ENCODE results near the gene LMAN1L.
A peak's percentile ranks its signal among the peaks of the same experiment; 100 is the strongest.

LMAN1L gene

DNA sequence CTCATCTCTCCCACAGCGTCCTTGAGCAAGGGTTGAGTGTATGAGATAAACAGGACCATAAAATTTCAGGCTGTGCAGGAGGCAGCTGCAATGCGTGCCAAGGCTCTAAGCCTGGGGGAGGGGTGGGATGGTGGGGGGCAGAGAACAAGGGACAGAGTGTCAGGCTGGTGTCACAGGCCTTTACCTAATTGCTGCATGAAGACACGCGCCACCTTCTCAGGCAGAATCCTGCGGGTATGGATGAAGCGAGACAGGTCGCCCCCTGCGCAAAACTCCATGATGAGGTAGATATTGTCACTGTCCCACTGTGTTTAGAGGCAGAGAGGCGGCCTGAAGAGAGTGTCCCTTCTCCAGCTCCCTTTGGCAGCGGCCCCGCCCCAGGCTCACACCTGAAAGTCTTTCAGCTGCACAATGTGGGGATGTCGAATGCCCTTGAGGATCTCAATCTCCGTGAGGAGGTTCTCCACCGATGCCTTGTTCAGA, 29.3 kb downstream of the LMAN1L start:
- TF ChIP-seq, protein P1, sequence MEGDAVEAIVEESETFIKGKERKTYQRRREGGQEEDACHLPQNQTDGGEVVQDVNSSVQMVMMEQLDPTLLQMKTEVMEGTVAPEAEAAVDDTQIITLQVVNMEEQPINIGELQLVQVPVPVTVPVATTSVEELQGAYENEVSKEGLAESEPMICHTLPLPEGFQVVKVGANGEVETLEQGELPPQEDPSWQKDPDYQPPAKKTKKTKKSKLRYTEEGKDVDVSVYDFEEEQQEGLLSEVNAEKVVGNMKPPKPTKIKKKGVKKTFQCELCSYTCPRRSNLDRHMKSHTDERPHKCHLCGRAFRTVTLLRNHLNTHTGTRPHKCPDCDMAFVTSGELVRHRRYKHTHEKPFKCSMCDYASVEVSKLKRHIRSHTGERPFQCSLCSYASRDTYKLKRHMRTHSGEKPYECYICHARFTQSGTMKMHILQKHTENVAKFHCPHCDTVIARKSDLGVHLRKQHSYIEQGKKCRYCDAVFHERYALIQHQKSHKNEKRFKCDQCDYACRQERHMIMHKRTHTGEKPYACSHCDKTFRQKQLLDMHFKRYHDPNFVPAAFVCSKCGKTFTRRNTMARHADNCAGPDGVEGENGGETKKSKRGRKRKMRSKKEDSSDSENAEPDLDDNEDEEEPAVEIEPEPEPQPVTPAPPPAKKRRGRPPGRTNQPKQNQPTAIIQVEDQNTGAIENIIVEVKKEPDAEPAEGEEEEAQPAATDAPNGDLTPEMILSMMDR (IDR thresholded peaks at IDR 0.05; ENCODE audit: extremely low read depth, missing control alignments): no peak

DNA sequence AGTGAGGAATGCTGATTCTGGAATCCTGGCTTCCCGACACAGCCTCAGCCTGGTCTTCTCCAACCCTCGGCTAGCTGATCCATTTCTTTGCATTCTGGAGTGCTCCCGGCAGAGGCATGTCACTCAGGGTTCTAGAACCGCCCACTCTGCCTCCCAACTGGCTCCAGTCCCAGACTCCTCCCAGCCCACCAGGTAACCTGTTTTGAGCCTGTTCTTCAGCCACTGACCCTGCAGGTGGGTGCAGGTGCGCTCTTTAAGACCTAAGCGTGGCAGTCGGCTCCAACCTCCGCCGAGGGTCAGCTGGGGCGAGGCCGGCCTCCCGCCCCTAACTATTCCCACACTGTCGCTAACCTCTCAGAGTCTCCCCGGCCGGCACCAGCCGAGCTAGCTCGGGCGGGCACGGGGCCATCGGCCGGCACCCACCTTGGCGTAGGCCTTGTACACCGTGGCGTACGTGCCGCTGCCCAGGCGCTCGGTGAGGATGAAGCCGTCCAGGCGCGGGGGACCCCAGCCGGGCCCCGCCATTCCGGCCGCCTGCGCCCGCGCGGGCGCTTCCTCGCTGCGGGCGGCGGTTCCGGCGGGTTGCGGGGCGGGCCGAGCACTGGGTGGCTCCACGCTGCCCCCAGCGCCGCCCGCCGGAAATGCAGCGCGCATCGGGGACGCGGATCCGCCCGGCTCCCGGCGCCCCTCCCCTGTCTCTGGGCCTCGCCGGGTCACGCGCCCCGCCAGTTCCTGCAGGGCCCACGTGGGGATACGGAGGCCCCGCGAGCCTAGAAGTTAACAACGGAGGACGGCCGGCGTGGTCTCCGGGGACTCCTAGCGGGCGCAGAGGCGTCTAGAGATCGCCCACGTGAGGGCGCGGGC, 30.2 kb downstream of the LMAN1L start, which contains the start of gene ULK3:
ULK3 (minus strand) TSS at position 576 of the 864 bp plus-strand sequence; CDS start at position 525, 51 bp downstream.
- DNase-seq (ENCODE audit: low spot score): peak; percentile 99
- TF ChIP-seq, protein P1 (IDR thresholded peaks at IDR 0.05; ENCODE audit: extremely low read depth, missing control alignments): peak; percentile 84

More for the DNA sequence above, 29.3 kb downstream of the LMAN1L start:
- peak; percentile 12 for DNase-seq (ENCODE audit: low spot score)

DNA sequence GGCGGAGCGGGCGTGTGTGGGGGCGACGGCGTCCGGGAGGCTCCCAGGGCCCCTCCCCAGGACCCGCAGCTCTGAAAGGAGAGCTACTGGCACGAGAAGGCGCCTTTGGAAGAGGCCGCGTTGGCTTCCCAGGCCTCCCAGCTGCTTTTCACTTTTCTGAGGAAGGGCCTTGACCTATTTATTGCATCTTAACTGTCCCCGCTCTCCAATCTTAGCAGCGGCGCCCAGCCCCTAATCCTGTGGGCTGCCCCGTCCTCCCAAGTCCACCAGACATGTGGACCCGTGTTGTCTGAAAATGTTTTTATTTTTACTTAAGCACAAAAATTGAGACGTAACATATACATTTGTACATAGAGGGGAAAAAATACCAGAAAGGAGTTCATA, 30.8 kb downstream of the LMAN1L start:
- DNase-seq (ENCODE audit: low spot score): no peak
- TF ChIP-seq, protein P1 (IDR thresholded peaks at IDR 0.05; ENCODE audit: extremely low read depth, missing control alignments): no peak

DNA sequence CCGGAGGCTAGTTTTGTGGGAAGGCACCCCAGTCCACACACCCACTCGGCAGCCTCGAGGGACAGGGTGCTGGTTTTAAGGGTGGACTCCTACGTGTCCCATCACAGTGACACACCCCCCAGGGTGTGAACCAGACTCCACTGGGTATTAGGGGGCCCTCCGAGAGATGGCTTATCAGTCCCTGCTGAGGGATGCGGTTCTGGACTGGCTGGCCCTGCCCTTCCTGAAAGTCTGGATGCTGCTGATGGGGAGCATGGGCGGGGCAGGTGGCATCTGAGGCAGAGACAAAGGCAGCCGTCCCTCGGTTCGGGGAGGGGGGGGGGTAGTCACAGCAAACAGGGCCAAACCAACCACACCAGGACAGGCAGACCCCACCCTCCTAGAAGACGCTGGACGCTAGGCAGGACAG, 31.3 kb downstream of the LMAN1L start:
- TF ChIP-seq, protein P1 (IDR thresholded peaks at IDR 0.05; ENCODE audit: extremely low read depth, missing control alignments): no peak
- DNase-seq (ENCODE audit: low spot score): peak; percentile 27

DNA sequence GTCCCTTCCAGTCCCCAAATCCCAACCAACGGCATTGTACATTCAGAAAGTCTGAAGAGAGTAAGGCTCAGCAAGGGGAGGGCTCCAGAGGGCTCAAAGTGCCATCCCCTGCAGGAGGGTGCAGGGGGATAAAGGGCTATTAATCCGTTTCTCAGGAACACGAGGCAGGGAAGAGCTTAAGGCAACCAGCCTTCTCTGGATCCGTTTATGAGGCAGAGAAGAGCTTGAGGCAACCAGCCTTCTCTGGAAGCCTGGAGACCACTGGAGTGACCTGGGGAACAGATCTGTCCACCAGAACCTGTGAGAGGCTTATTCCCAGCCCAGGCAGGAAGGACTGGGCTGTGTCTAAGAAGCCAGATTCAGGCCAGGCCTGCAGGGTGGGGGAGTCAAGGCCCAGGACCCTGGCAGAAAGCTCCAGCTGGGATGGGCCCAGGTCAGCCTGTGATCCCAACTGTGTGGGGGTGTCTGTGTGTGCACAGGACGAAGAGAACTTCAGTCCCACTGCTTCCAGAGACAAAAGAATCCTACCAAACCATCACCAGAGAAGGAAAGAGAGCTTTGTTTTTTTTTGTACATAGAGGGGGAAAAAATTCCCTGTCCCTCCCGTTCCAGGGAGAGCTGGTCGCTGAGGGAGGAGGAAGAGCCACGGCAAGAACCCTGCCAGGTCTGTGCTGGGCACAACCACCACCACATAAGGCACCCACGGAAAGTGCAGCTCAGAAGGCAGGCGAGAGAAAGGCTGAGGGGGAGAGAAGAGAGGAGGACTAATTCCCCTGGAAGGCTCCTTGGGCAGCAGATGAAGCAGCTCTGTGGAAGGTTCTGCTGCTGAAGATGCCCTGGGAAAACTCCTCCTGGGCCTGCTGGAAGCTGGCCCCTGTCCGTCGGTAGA, 31.9 kb downstream of the LMAN1L start:
- TF ChIP-seq, protein P1 (IDR thresholded peaks at IDR 0.05; ENCODE audit: extremely low read depth, missing control alignments): no peak
- peak; percentile 12 for DNase-seq (ENCODE audit: low spot score)

GRCh38 chr15:74845208-74845568, 32.6 kb downstream of the LMAN1L start:
- no peak for DNase-seq (ENCODE audit: low spot score)
- TF ChIP-seq, protein P1 (IDR thresholded peaks at IDR 0.05; ENCODE audit: extremely low read depth, missing control alignments): no peak
